PC-3 (cell line): ENCODE results near the gene SLAMF1. TPM values are rescaled to one million over a fixed set of nuclear protein-coding genes. Genes with fewer than 3 reads are reported as not detected.

Experiments
- ATAC-seq: fragments of 200-7000 bp; cut with Tn5 transposase; 2 replicates; pipeline ENCODE4 v1.9.1; 2020; ENCODE audit warnings: mild to moderate bottlenecking, moderate library complexity
- BruUV-seq: library from RNA; stranded (reverse); fragments of 400-500 nt; replicated peaks from 2 replicates; lab custom pipeline; 2021; lab: Mats Ljungman, UMichigan
- CTCF ChIA-PET: fragments of 300-600 bp; sonication (Branson Sonifier 250); formaldehyde crosslinking; loops from one replicate; lab custom pipeline; 2022; ENCODE audit warnings: antibody characterized with exemption; lab: Charles Lee
- POLR2A ChIA-PET: fragments of 300-600 bp; sonication (Branson Sonifier 250); formaldehyde crosslinking; loops from one replicate; lab custom pipeline; 2022; ENCODE audit warnings: antibody characterized with exemption; ENCODE audit not compliant: unreplicated experiment; lab: Charles Lee
- DNase-seq: peaks from one replicate; pipeline ENCODE4 v3.0.0-alpha.2; 2015
- H2AFZ ChIP-seq: fragments of 300-600 bp; sonication (generic); 2 replicates; pipeline ENCODE4 v1.6.0; 2016; ENCODE audit warnings: antibody characterized with exemption, low read length
- H3F3A ChIP-seq: fragments of 300-600 bp; sonication (generic); one replicate; pipeline ENCODE4 v1.6.0; 2017; ENCODE audit warnings: antibody characterized with exemption, low read length, control low read depth, mild to moderate bottlenecking; ENCODE audit not compliant: unreplicated experiment
- H3K27ac ChIP-seq: fragments of 300-600 bp; sonication (generic); 2 replicates; pipeline ENCODE4 v1.5.1; 2016; ENCODE audit warnings: mild to moderate bottlenecking, low read length
- H3K27me3 ChIP-seq: fragments of 300-600 bp; sonication (generic); 2 replicates; pipeline ENCODE4 v1.6.1; 2016; ENCODE audit warnings: low read length, mixed read lengths
- H3K36me3 ChIP-seq: fragments of 300-600 bp; sonication (generic); 2 replicates; pipeline ENCODE4 v1.6.1; 2016; ENCODE audit warnings: low read depth, mixed run types, low read length, mixed read lengths
- H3K4me1 ChIP-seq: fragments of 300-600 bp; sonication (generic); 2 replicates; pipeline ENCODE4 v1.5.1; 2016; ENCODE audit warnings: low read length; ENCODE audit not compliant: insufficient read depth
- H3K4me2 ChIP-seq: fragments of 300-600 bp; sonication (generic); 2 replicates; pipeline ENCODE4 v1.6.0; 2016; ENCODE audit warnings: low read length
- H3K4me3 ChIP-seq: fragments of 300-600 bp; sonication (generic); 2 replicates; pipeline ENCODE4 v1.5.1; 2016; ENCODE audit warnings: mild to moderate bottlenecking, low read length, mixed read lengths
- H3K79me2 ChIP-seq: fragments of 300-600 bp; sonication (generic); 2 replicates; pipeline ENCODE4 v1.6.1; 2017; ENCODE audit warnings: low read length, mixed read lengths
- H3K9ac ChIP-seq: fragments of 300-600 bp; sonication (generic); 2 replicates; pipeline ENCODE4 v1.6.0; 2016; ENCODE audit warnings: mild to moderate bottlenecking, low read length
- H3K9me2 ChIP-seq: fragments of 300-600 bp; sonication (generic); replicated peaks from 2 replicates; pipeline ENCODE4 v1.6.1; 2016; ENCODE audit warnings: mixed run types, low read length, mixed read lengths
- H3K9me3 ChIP-seq: fragments of 300-600 bp; sonication (generic); 2 replicates; pipeline ENCODE4 v1.6.1; 2016; ENCODE audit warnings: low read length, mixed read lengths
- H4K20me1 ChIP-seq: fragments of 300-600 bp; sonication (generic); 2 replicates; pipeline ENCODE4 v1.6.1; 2016; ENCODE audit warnings: low read length, mixed read lengths
- EZH2 ChIP-seq: fragments of 300-600 bp; sonication (generic); IDR thresholded peaks from one replicate; pipeline ENCODE4 v1.6.1; 2017; ENCODE audit warnings: antibody characterized with exemption, mild to moderate bottlenecking, low read length; ENCODE audit not compliant: unreplicated experiment
- EZH2phosphoT487 ChIP-seq: fragments of 300-600 bp; sonication (generic); IDR thresholded peaks from 2 replicates; pipeline ENCODE4 v1.6.1; 2018; ENCODE audit warnings: mild to moderate bottlenecking, antibody characterized with exemption, low read length, borderline replicate concordance
- intact Hi-C: fragments of 100-400 bp; cut with micrococcal nuclease; formaldehyde crosslinking; loops from 2 replicates; pipeline ENCODE4 v1.9.0; 2023
- total RNA-seq: library from RNA; depleted of rRNA; stranded (reverse); fragments of >200 nt; gene quantifications from 2 replicates; pipeline ENCODE4 v1.2.3, GENCODE V29; 2014
- TF ChIP-seq, protein P1 (sequence below): fragments of 300-600 bp; sonication (generic); conservative IDR thresholded peaks from 2 replicates; pipeline ENCODE4 v1.5.1; 2017; ENCODE audit warnings: antibody characterized with exemption, low read depth, mild to moderate bottlenecking, low read length

The SLAMF1 gene
- total RNA-seq, 1 experiment from 2014 or later, result not detected

- Histone ChIP-seq H2AFZ (no peak overlapping the region), H3K36me3 (no peaks in the 10 kb centered on the region), H3K4me1 (no peaks in the 10 kb centered on the region), H3K4me3 (no peak overlapping the region), H3K27me3 (peaks cover 42% of the 10 kb centered on the region), H3K9me3 (no peaks in the 10 kb centered on the region), H3F3A (no peaks in the 10 kb centered on the region), H3K27ac (no peak overlapping the region), H3K4me2 (no peak overlapping the region), H3K9me2 (no peaks in the 10 kb centered on the region), H3K79me2 (no peaks in the 10 kb centered on the region), H3K9ac (no peak overlapping the region), H4K20me1 (no peaks in the 10 kb centered on the region)
- TF ChIP-seq EZH2phosphoT487 (no peak), EZH2 (no peak)
- TF ChIP-seq, protein P1, sequence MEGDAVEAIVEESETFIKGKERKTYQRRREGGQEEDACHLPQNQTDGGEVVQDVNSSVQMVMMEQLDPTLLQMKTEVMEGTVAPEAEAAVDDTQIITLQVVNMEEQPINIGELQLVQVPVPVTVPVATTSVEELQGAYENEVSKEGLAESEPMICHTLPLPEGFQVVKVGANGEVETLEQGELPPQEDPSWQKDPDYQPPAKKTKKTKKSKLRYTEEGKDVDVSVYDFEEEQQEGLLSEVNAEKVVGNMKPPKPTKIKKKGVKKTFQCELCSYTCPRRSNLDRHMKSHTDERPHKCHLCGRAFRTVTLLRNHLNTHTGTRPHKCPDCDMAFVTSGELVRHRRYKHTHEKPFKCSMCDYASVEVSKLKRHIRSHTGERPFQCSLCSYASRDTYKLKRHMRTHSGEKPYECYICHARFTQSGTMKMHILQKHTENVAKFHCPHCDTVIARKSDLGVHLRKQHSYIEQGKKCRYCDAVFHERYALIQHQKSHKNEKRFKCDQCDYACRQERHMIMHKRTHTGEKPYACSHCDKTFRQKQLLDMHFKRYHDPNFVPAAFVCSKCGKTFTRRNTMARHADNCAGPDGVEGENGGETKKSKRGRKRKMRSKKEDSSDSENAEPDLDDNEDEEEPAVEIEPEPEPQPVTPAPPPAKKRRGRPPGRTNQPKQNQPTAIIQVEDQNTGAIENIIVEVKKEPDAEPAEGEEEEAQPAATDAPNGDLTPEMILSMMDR, result no peak
- intact Hi-C loops, result no loop called here
- POLR2A ChIA-PET, result no interaction called here
- ATAC-seq (no peak), DNase-seq (no peak)
- BruUV-seq, result no TSS peak
- CTCF ChIA-PET, result no interaction called here
Observed at GRCh38 chr1:160581961-160582360, 64.9 kb downstream of the SLAMF1 start.

DNA sequence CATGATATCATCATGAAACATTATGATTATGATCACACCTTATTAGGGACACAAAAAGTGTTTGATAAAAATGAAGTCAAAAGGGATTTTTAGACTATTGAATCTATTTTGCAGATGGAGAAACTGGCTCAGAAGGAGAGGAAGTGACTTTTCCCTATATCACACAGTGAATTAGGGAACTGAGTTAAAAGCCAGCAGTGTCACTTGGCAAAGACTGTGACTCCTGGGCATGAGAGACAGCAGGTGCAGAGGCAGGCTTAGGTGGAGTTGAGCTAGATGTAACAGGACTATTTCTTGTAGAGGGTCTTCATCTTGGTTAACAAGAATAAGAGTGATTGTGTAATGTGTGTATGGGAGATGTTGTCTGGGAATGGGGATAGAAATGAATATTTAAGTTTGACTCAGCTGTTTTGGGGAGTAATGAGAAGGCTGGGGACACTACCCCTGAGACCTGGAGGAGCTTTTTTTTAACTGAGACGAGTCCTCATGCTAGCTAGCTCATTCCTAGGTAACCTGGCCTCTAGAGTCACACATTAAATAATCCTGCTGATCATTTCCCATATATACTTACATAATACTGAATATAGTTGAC is 66.5 kb downstream of the SLAMF1 start:
- no TSS peak for BruUV-seq
- no peak overlapping the region for H3K9ac ChIP-seq

DNA sequence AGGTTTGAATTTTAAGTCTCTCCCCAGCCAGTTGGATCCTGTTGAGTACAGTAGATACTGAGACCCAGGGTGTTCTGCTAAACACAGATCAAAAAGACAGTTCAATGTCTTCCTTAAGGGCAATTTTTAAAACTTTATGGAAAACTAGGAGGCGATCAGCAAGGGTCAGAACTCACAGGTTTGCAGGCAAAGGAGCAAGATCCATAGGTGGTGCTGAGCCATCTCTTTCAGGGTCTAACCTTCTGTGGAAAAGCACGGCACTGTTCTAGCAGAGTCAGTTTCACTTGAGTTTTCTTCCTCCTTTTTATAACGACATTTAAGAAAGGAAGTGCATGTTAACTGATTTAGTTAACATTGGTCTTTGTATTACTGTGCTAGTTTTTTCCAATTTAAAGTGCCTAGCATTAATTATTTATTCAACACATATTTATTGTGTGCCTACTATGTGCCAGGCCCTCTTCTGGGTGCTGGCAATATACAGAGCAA is 67.6 kb downstream of the SLAMF1 start, which contains the start of gene CD84:
Gene CD84, minus strand, starts transcription at position 281 of the 486 bp plus-strand sequence. Its CDS starts 59 bp downstream, at position 222.
- H3K4me2 ChIP-seq, result no peak within 1 kb of the TSS
- no peaks in the 10 kb centered on the region for H3K9me3 ChIP-seq
- no peak for DNase-seq
- no peak within 1 kb of the TSS for H3K9ac ChIP-seq
- no peaks in the 10 kb centered on the region for H3F3A ChIP-seq
- peaks cover 28% of the 10 kb centered on the region for H3K27me3 ChIP-seq
- no peaks in the 10 kb centered on the region for H3K79me2 ChIP-seq
- no peaks in the 10 kb centered on the region for H3K36me3 ChIP-seq
- no TSS peak for BruUV-seq
- intact Hi-C loops, result no loop called here
- H3K4me3 ChIP-seq, result no peak within 1 kb of the TSS
- H3K27ac ChIP-seq, result no peak within 1 kb of the TSS
- H3K9me2 ChIP-seq, result no peaks in the 10 kb centered on the region
- no peak for ATAC-seq
- ChIA-PET CTCF (no interaction called here), POLR2A (no interaction called here)
- no peak for TF ChIP-seq EZH2phosphoT487
- TF ChIP-seq, protein P1, result no peak
- no peak for TF ChIP-seq EZH2
- no peaks in the 10 kb centered on the region for H3K4me1 ChIP-seq
- H4K20me1 ChIP-seq, result no peaks in the 10 kb centered on the region
- H2AFZ ChIP-seq, result no peak within 1 kb of the TSS

More for the DNA sequence above, 66.5 kb downstream of the SLAMF1 start:
- POLR2A ChIA-PET, result no interaction called here
- no peaks in the 10 kb centered on the region for H3K79me2 ChIP-seq
- H4K20me1 ChIP-seq, result no peaks in the 10 kb centered on the region
- H3K27me3 ChIP-seq, result peaks cover 36% of the 10 kb centered on the region
- CTCF ChIA-PET, result no interaction called here
- H3K9me2 ChIP-seq, result no peaks in the 10 kb centered on the region
- H3K4me1 ChIP-seq, result no peaks in the 10 kb centered on the region
- ATAC-seq (no peak), DNase-seq (no peak)
- H3F3A ChIP-seq, result no peaks in the 10 kb centered on the region
- H3K4me3 ChIP-seq, result no peak overlapping the region
- TF ChIP-seq, protein P1, result no peak
- TF ChIP-seq EZH2 (no peak), EZH2phosphoT487 (no peak)
- no peaks in the 10 kb centered on the region for H3K9me3 ChIP-seq
- H3K4me2 ChIP-seq, result no peak overlapping the region
- intact Hi-C loops, result no loop called here
- H2AFZ ChIP-seq, result no peak overlapping the region
- H3K27ac ChIP-seq, result no peak overlapping the region
- H3K36me3 ChIP-seq, result no peaks in the 10 kb centered on the region
